PC-3 (cell line): ENCODE results near the gene LRRC7. TPM values are rescaled to one million over a fixed set of nuclear protein-coding genes. Genes with fewer than 3 reads are reported as not detected.

Source experiments
- ATAC-seq: fragments of 200-7000 bp; cut with Tn5 transposase; 2 replicates; pipeline ENCODE4 v1.9.1; 2020; ENCODE audit warnings: mild to moderate bottlenecking, moderate library complexity
- BruUV-seq: library from RNA; stranded (reverse); fragments of 400-500 nt; replicated peaks from 2 replicates; lab custom pipeline; 2021; lab: Mats Ljungman, UMichigan
- CTCF ChIA-PET: fragments of 300-600 bp; sonication (Branson Sonifier 250); formaldehyde crosslinking; loops from one replicate; lab custom pipeline; 2022; ENCODE audit warnings: antibody characterized with exemption; lab: Charles Lee
- POLR2A ChIA-PET: fragments of 300-600 bp; sonication (Branson Sonifier 250); formaldehyde crosslinking; loops from one replicate; lab custom pipeline; 2022; ENCODE audit warnings: antibody characterized with exemption; ENCODE audit not compliant: unreplicated experiment; lab: Charles Lee
- DNase-seq: peaks from one replicate; pipeline ENCODE4 v3.0.0-alpha.2; 2015
- H2AFZ ChIP-seq: fragments of 300-600 bp; sonication (generic); 2 replicates; pipeline ENCODE4 v1.6.0; 2016; ENCODE audit warnings: antibody characterized with exemption, low read length
- H3F3A ChIP-seq: fragments of 300-600 bp; sonication (generic); one replicate; pipeline ENCODE4 v1.6.0; 2017; ENCODE audit warnings: antibody characterized with exemption, low read length, control low read depth, mild to moderate bottlenecking; ENCODE audit not compliant: unreplicated experiment
- H3K27ac ChIP-seq: fragments of 300-600 bp; sonication (generic); 2 replicates; pipeline ENCODE4 v1.5.1; 2016; ENCODE audit warnings: mild to moderate bottlenecking, low read length
- H3K27me3 ChIP-seq: fragments of 300-600 bp; sonication (generic); 2 replicates; pipeline ENCODE4 v1.6.1; 2016; ENCODE audit warnings: low read length, mixed read lengths
- H3K36me3 ChIP-seq: fragments of 300-600 bp; sonication (generic); 2 replicates; pipeline ENCODE4 v1.6.1; 2016; ENCODE audit warnings: low read depth, mixed run types, low read length, mixed read lengths
- H3K4me1 ChIP-seq: fragments of 300-600 bp; sonication (generic); 2 replicates; pipeline ENCODE4 v1.5.1; 2016; ENCODE audit warnings: low read length; ENCODE audit not compliant: insufficient read depth
- H3K4me2 ChIP-seq: fragments of 300-600 bp; sonication (generic); 2 replicates; pipeline ENCODE4 v1.6.0; 2016; ENCODE audit warnings: low read length
- H3K4me3 ChIP-seq: fragments of 300-600 bp; sonication (generic); 2 replicates; pipeline ENCODE4 v1.5.1; 2016; ENCODE audit warnings: mild to moderate bottlenecking, low read length, mixed read lengths
- H3K79me2 ChIP-seq: fragments of 300-600 bp; sonication (generic); 2 replicates; pipeline ENCODE4 v1.6.1; 2017; ENCODE audit warnings: low read length, mixed read lengths
- H3K9ac ChIP-seq: fragments of 300-600 bp; sonication (generic); 2 replicates; pipeline ENCODE4 v1.6.0; 2016; ENCODE audit warnings: mild to moderate bottlenecking, low read length
- H3K9me2 ChIP-seq: fragments of 300-600 bp; sonication (generic); replicated peaks from 2 replicates; pipeline ENCODE4 v1.6.1; 2016; ENCODE audit warnings: mixed run types, low read length, mixed read lengths
- H3K9me3 ChIP-seq: fragments of 300-600 bp; sonication (generic); 2 replicates; pipeline ENCODE4 v1.6.1; 2016; ENCODE audit warnings: low read length, mixed read lengths
- H4K20me1 ChIP-seq: fragments of 300-600 bp; sonication (generic); 2 replicates; pipeline ENCODE4 v1.6.1; 2016; ENCODE audit warnings: low read length, mixed read lengths
- EZH2 ChIP-seq: fragments of 300-600 bp; sonication (generic); IDR thresholded peaks from one replicate; pipeline ENCODE4 v1.6.1; 2017; ENCODE audit warnings: antibody characterized with exemption, mild to moderate bottlenecking, low read length; ENCODE audit not compliant: unreplicated experiment
- EZH2phosphoT487 ChIP-seq: fragments of 300-600 bp; sonication (generic); IDR thresholded peaks from 2 replicates; pipeline ENCODE4 v1.6.1; 2018; ENCODE audit warnings: mild to moderate bottlenecking, antibody characterized with exemption, low read length, borderline replicate concordance
- intact Hi-C: fragments of 100-400 bp; cut with micrococcal nuclease; formaldehyde crosslinking; loops from 2 replicates; pipeline ENCODE4 v1.9.0; 2023
- total RNA-seq: library from RNA; depleted of rRNA; stranded (reverse); fragments of >200 nt; gene quantifications from 2 replicates; pipeline ENCODE4 v1.2.3, GENCODE V29; 2014
- TF ChIP-seq, protein P1 (sequence below): fragments of 300-600 bp; sonication (generic); conservative IDR thresholded peaks from 2 replicates; pipeline ENCODE4 v1.5.1; 2017; ENCODE audit warnings: antibody characterized with exemption, low read depth, mild to moderate bottlenecking, low read length

LRRC7 gene
- total RNA-seq, 1 experiment from 2014 or later: 0.04 TPM

DNA sequence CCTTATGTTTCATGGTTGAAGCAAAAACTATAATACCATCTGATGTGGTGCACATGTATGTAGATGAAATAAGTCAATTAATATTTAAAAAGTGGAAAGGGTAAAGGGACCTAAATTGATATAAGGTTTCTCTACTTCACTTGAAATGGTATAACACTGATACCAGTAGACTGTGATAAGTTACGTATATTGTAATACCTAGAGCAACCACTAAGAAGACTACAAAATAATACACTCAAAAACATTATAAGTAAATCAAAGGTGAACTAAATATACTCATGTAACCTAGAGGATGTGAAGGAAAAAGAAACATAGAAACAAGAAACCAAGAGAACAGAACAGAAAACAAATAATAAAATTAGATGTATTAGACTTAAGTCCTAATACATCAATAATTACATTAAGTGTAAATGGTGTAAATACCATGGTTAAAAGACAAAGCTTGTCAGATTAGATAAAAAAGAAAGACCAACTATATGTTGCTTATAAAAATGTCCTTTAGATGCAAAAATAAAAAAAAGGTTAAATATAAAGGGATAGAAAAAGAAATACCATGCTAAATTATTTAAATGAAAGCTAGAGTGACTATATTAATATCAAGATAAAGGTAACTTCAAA lies 118.8 kb downstream of the LRRC7 start:
- DNase-seq (no peak), ATAC-seq (no peak)
- CTCF ChIA-PET: no interaction called here
- TF ChIP-seq, protein P1, sequence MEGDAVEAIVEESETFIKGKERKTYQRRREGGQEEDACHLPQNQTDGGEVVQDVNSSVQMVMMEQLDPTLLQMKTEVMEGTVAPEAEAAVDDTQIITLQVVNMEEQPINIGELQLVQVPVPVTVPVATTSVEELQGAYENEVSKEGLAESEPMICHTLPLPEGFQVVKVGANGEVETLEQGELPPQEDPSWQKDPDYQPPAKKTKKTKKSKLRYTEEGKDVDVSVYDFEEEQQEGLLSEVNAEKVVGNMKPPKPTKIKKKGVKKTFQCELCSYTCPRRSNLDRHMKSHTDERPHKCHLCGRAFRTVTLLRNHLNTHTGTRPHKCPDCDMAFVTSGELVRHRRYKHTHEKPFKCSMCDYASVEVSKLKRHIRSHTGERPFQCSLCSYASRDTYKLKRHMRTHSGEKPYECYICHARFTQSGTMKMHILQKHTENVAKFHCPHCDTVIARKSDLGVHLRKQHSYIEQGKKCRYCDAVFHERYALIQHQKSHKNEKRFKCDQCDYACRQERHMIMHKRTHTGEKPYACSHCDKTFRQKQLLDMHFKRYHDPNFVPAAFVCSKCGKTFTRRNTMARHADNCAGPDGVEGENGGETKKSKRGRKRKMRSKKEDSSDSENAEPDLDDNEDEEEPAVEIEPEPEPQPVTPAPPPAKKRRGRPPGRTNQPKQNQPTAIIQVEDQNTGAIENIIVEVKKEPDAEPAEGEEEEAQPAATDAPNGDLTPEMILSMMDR: 0 out of 2 replicates have a peak, but pooled peaks have one; percentile 14
- no peak for TF ChIP-seq EZH2
- no peak for TF ChIP-seq EZH2phosphoT487
- Histone ChIP-seq H3K9me2 (no peaks in the 10 kb centered on the region), H3K9me3 (no peaks in the 10 kb centered on the region), H3K9ac (no peak overlapping the region), H3F3A (no peaks in the 10 kb centered on the region), H3K4me2 (no peak overlapping the region), H2AFZ (no peak overlapping the region), H3K4me3 (no peak overlapping the region), H4K20me1 (no peaks in the 10 kb centered on the region), H3K36me3 (no peaks in the 10 kb centered on the region), H3K27me3 (peaks cover 7% of the 10 kb centered on the region; the same call in 1 of the 2 replicates), H3K4me1 (no peaks in the 10 kb centered on the region), H3K79me2 (no peaks in the 10 kb centered on the region), H3K27ac (no peak overlapping the region)
- POLR2A ChIA-PET: no interaction called here
- intact Hi-C loops: no loop called here
- BruUV-seq: no TSS peak

DNA sequence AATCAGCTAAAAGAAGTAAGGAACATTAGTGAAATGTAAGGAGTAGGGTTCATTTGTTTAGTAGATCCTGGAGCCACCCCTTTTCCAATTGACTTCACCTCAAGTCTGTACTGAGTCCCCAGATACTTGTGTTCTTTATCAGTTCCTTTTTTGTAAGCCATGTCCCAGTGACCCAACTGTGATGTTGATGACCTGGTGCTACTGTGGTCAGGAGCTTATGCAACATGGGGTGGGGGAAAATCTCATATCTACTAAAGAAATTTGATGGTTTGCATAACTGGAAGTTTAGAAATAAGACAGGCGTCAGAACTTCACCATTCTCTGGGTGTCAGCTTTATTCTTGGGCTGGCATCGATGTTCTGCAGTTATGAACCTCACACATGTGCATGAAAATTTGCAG lies 120.5 kb downstream of the LRRC7 start:
- Histone ChIP-seq H3K4me1 (no peaks in the 10 kb centered on the region), H3K9me3 (no peaks in the 10 kb centered on the region), H3K36me3 (no peaks in the 10 kb centered on the region), H4K20me1 (no peaks in the 10 kb centered on the region), H3K9me2 (no peaks in the 10 kb centered on the region), H3K4me3 (no peak overlapping the region), H2AFZ (no peak overlapping the region), H3K79me2 (no peaks in the 10 kb centered on the region), H3F3A (no peaks in the 10 kb centered on the region), H3K4me2 (no peak overlapping the region), H3K9ac (no peak overlapping the region), H3K27me3 (no peaks in the 10 kb centered on the region), H3K27ac (no peak overlapping the region)
- no peak for DNase-seq
- intact Hi-C loops: no loop called here
- no peak for TF ChIP-seq EZH2phosphoT487
- TF ChIP-seq, protein P1: no peak
- no peak for TF ChIP-seq EZH2
- ChIA-PET POLR2A (no interaction called here), CTCF (no interaction called here)
- no TSS peak for BruUV-seq
- no peak for ATAC-seq

DNA sequence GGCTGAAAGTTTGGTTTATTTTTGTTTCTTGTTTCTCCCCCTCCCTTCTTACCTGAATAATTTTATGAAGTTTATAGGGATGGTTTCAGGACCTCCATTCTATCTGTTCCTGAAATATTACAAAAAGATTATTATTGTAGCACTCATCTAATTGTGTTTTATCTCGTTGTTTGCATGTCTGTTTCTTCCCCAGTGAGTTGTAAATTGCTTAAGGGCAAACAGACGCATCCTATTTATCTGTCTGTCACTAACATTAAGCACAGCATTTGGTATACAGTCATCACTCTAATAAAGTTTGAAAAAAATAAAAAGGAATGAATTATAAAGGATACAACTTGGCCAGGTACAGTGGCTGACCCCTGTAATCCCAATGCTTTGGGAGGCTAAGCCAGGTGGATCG lies 123.5 kb downstream of the LRRC7 start:
- DNase-seq (no peak), ATAC-seq (no peak)
- Histone ChIP-seq H3K4me3 (no peak overlapping the region), H3K9me3 (no peaks in the 10 kb centered on the region), H3K79me2 (no peaks in the 10 kb centered on the region), H3F3A (no peaks in the 10 kb centered on the region), H3K4me1 (no peaks in the 10 kb centered on the region), H3K27me3 (no peaks in the 10 kb centered on the region), H4K20me1 (no peaks in the 10 kb centered on the region), H3K9me2 (no peaks in the 10 kb centered on the region), H3K9ac (no peak overlapping the region), H3K4me2 (no peak overlapping the region), H3K36me3 (no peaks in the 10 kb centered on the region), H2AFZ (no peak overlapping the region), H3K27ac (no peak overlapping the region)
- ChIA-PET POLR2A (no interaction called here), CTCF (no interaction called here)
- intact Hi-C loops: no loop called here
- no TSS peak for BruUV-seq
- TF ChIP-seq EZH2phosphoT487 (no peak), EZH2 (no peak)
- TF ChIP-seq, protein P1: no peak
